Thyroid gland (tissue), 4 donors: Measurements from ENCODE around the gene PRDM12.

Experiments
- POLR2A ChIP-seq, 2 donors: fragments of 450-650 bp; IDR thresholded peaks; one replicate each; pipeline ENCODE4 v1.6.1; 2017; ENCODE audit warnings: antibody characterized with exemption in 2 of 2, mild to moderate bottlenecking in 2 of 2, moderate library complexity in 1 of 2
- TF ChIP-seq, protein P1 (sequence below), 6 experiments: fragments of 200-600 bp in 3 of 6; fragments of 450-650 bp in 3 of 6; sonication (generic) in 3 of 6; IDR thresholded peaks; one replicate each; pipeline ENCODE4 v1.5.1; 2016 to 2019; ENCODE audit warnings: antibody characterized with exemption in 6 of 6, mild to moderate bottlenecking in 2 of 6, inconsistent platforms in 1 of 6, moderate library complexity in 1 of 6

DNA sequence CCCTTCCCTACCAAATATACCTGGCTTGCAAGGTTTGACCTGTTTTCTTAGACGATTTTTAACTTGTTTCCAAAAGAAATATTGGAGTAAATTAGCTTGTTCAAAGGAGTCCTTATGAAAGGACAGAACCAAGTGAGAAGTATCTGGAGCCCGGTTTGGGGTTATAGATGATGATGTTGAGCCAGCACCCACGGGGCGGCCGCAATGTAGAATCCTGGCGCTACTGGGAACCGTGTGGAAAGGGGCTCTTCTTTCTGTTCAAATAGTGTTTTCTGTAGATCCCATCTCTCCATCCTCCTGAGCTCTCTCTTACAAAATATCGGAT is 28.7 kb downstream of the PRDM12 start:
- no peak for TF ChIP-seq POLR2A (IDR thresholded peaks at IDR 0.05)
- TF ChIP-seq, protein P1, sequence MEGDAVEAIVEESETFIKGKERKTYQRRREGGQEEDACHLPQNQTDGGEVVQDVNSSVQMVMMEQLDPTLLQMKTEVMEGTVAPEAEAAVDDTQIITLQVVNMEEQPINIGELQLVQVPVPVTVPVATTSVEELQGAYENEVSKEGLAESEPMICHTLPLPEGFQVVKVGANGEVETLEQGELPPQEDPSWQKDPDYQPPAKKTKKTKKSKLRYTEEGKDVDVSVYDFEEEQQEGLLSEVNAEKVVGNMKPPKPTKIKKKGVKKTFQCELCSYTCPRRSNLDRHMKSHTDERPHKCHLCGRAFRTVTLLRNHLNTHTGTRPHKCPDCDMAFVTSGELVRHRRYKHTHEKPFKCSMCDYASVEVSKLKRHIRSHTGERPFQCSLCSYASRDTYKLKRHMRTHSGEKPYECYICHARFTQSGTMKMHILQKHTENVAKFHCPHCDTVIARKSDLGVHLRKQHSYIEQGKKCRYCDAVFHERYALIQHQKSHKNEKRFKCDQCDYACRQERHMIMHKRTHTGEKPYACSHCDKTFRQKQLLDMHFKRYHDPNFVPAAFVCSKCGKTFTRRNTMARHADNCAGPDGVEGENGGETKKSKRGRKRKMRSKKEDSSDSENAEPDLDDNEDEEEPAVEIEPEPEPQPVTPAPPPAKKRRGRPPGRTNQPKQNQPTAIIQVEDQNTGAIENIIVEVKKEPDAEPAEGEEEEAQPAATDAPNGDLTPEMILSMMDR (IDR thresholded peaks at IDR 0.05): no peak
